Measurements from ENCODE around the gene POU2AF2.

- TF ChIP-seq PREB (CRISPR knock-in tag; IDR thresholded peaks at IDR 0.05; ENCODE audit: borderline replicate concordance) (no peak), CTCF (IDR thresholded peaks at IDR 0.05) (no peak), ATF3 (CRISPR knock-in tag; conservative IDR thresholded peaks at IDR 0.05) (no peak), HMGA2 (CRISPR knock-in tag; IDR thresholded peaks at IDR 0.05) (no peak), ZSCAN18 (CRISPR knock-in tag; IDR thresholded peaks at IDR 0.05) (no peak), USF1 (CRISPR knock-in tag; IDR thresholded peaks at IDR 0.05) (no peak)
These were observed 8.1 kb downstream of the POU2AF2 start for GRCh38 chr11:111253630-111254029.

Data from WTC11 (cell line).